ENCODE measurements around the gene ABHD15.
A peak's percentile ranks its signal among the peaks of the same experiment; 100 is the strongest.

Gene ABHD15

DNA sequence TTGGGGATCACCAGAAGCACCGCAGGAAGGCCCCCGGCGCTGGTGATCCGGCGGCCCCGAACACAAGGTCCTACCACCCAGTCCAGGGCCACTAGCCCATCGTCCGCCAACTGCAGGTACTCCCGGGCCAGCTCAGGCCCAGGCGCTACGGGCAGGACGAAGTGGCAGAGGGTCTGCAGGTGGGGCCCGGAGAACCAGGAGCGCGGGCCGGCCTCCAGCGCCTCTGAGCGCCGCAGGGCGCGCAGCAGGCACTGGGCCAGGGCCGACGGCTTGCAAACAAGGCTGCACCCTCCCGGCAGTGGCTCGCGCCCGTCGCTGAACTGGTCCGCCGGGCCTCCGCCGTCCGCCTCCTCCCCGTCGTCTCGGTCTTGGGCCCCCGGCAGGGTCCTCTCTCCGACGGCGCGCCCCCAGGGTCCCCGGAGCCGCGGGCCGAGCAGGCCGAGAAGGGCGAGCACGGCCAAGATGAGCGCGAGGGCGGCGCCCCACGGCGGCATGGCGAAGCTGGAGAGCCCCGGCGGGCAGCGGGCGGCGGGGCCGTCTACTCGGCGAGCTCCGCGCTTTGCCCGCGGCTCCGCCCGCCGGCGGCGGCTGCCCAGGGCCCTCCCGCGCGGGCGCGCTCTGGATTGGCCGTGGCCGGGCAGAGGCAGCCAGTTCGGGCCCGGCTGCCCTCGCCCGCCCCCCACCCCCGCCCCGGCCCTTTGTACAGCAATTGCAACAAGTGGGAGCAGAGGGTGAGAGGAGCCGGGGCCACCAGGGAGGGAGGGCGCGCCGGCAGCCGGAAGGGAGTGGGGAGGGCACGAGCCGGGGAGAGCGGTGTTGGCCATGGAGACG is at the start of gene ABHD15:
ABHD15 (minus strand) TSS at position 565 of the 831 bp plus-strand sequence; CDS start at position 494, 71 bp downstream.
- peak in 31 of 56 donors; percentile 29 to 76 (median 56) for DNase-seq

DNA sequence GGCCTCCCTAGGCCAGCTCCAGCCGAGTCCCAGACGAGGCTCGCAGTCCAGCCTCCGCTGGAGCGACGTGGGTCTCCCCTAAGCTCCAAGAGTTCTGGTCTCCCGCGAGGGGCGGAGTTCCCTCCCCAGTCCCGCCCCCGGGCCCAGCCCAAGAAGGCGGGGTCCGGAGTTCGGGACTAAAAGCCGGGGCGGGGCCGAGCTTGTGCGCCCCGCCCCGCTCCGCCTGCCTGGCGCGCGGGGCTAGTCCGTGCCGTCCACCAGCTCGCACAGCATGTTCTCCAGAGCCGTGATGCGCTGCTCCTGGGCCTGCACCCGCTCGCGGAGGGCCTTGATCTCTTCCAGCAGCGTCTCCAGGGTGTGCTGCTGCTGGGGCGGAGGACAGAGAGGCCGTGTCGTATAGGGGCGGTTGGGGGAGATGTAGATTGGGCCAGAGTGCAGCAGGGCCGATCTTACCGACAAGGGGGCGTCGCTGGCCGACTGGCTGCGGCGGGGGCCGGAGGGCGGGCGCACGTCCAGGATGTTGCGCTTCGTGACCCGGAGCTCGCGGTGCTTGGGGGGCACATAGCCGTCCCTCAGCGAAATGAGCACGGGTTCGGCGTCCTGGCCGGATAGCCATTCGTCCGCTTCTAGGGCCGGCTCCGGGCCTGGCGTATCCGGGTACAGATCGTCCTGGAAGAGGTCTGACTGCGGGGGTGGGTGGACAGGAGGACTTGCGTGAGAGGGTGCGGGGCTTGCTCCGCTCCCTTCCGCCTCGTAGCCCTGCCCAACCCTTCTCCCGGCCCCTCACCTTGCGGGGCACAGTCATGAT is 48.9 kb upstream of the ABHD15 start:
- peak in 54 of 56 donors; percentile 40 to 95 (median 82) for DNase-seq

- DNase-seq, result peak in 12 of 56 donors; percentile 35 to 70 (median 57)
Measured at GRCh38 chr17:29615048-29615385, 48.2 kb upstream of the ABHD15 start.

DNA sequence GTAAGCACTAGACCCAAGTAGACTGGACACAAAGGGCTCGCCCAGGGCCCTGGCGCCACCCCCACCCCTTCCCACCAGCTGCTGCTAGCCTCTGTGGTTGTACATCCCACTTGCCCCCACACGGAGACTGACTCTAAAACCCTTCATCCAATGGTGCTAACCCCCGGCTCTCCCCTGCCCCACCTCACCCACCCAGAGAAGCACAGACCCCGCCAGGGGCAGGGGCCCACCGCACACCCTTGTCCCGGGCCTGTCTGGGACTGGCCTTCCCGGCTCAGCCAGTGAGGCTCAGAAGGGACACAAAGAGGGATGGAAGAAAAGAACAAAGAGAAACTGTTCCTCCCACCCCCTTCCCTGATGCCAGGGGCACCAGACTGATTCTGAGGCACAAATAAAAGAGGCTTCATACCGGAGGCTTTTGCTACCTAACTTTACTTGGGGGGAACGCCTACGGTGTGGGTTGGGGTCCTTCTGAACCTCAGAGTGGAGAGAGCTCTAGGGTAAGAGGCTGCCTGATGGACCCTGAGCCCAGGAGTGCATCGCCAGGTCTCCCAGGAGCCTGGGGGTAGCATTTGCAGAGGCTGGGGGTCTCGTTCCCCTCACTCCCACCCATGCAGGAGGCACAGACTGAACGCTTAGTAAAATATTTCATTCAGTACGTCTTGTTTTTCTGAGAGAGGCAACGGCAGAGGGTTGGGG is 47.7 kb upstream of the ABHD15 start:
- DNase-seq, result peak in 18 of 56 donors; percentile 30 to 68 (median 49)

DNA sequence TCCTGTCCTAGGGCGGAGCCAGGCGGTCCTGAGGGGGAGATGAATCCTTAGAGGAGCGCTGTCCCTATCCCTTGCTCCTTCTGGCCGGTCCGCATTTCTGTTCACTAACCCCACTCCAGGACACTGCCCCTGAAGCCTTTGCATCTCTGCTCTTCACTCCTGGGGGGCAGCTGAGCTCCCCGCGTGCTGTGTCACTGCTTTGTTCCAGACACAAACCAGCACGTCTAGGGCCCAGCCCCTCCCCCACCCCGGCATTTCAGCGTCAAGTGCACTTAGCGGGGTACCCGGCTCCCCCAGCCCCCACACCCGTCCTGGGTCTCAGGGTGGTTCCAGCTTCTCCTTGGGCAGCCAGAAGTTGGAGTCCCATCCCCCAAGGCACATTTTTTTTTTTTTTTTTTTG is 47.0 kb upstream of the ABHD15 start:
- DNase-seq, result no peak

GRCh38 chr17:29613352-29613837 is 46.6 kb upstream of the ABHD15 start:
- DNase-seq, result peak in 55 of 56 donors; percentile 36 to 95 (median 80)

GRCh38 chr17:29612404-29613280 is 45.8 kb upstream of the ABHD15 start:
- no peak for DNase-seq

GRCh38 chr17:29612094-29612403 is 45.2 kb upstream of the ABHD15 start:
- no peak for DNase-seq

DNA sequence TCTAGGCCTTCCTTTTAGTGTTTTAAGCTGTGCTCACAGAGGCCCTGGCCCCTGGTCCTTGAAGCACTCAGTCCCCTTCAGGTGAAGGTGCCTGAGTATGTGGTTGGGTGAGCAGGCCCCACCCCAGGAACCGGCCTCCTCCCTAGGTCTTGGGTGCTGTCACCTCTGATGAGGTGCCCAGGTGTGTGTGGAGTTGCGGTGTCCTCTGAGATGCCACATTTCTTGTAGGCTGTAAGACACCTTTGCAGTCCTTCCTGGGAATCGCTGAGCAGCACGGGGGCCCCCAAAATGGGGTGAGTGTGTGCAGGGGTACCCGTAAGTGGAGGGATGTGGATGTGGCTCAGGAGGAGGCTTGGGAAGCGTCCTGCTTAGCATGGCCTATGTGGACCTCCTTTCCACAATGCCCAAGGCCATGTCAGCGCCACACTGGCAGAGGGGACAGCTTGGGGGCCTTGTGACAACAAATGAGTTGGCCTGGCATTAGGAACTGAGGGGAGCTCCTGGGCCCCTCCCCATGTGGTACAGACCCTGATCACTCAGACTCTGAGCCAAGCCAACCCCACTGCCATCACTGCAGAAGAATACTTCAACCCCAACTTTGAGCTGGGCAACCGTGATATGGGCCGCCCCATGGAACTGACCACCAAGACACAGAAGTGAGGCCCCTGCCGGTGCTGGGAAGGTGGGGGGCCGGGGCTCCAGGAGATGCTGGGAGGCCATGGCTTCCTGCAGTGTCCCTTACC is 44.7 kb upstream of the ABHD15 start:
- no peak for DNase-seq

DNA sequence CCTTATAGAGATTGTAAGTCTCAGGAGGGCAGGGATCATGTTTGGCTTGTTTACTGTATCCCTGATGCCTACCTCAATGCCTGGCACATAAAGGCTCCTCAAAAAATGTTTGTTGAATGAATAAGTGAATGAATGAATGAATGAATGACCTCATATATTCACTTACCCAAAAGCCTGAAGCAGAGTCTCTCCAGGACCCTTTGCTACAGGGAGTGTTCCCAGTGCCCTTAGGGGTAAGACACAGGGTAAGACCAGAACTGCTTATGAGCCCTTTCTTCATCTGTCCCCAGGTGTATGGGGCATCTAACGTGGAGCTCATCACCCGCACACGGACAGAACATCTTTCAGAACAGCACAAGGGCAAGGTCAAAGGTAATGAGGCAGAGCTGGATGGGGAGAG is 43.6 kb upstream of the ABHD15 start:
- DNase-seq, result no peak

GRCh38 chr17:29608986-29609385 is 42.1 kb upstream of the ABHD15 start:
- no peak for DNase-seq

DNA sequence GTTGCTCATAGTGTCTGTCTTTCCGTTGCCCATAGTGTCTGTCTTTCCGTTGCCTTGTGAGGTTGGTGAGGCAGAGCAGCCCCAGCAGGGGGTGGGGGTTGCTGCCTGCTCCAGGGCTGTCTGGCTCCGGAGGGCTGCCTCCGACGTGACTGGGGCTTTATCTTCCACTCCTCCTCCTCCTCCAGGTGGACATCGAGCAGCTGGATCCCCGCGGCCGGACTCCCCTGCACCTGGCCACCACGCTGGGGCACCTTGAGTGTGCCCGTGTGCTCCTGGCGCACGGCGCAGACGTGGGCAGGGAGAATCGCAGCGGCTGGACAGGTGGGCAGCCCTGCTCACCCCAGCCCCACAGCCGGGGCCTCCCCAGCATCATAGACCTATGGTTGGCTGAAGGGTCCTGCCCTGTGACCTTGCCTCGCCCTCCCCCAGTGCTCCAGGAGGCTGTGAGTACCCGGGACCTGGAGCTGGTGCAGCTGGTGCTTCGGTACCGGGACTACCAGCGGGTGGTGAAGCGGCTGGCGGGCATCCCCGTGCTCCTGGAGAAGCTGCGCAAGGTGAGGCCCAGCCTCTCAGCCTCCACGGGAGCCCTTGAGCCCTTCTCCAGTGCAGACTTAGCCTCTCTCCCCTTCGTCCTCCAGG is 40.8 kb upstream of the ABHD15 start:
- no peak for DNase-seq

- DNase-seq, result no peak
Measured at GRCh38 chr17:29603109-29603674, 36.4 kb upstream of the ABHD15 start.

DNA sequence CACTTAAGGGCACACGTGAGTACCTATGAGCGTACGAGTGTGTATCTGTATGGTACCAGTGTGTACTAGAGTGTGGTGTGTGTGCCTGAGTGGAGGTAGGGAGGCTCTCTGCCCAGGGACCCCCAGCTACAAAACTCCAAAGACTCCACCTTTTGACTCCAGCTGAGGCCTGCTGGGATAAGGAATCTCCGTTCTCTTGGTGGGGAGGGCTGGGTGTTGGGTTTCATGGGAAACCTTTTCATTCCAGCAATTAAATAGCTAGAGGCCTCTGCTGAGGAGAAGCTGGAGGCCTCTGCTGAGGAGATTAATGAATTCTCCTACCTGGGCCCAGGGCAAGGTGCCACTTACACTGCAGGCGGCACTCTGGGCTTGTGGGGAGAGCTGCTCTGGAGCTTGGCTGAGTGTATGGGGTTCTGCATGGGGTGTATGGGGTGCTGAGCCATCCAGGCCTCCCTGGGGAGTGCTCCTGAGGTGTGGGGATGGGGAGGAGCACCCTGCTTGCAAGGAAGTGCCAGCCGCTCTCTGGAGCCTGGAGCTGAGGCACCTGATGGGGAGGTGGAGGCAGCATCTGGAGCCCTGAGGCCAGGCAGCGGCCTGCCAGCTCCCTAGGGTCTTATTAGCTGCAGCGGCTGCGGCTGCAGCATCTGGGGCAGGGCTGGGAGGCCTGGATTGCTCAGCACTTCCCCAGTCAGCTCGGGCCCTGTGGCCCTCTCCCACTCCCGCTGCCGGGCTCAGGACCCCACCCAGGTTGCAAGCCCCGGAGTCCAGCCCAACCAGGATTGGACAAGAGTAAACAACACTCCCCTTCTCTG is 30.7 kb upstream of the ABHD15 start:
- no peak for DNase-seq

- DNase-seq, result no peak
Measured at GRCh38 chr17:29596811-29597210, 30.0 kb upstream of the ABHD15 start.

- no peak for DNase-seq
Measured at GRCh38 chr17:29595943-29596774, 29.3 kb upstream of the ABHD15 start.
